K562 (cell line): ENCODE data around the gene FOXM1. TPM values are rescaled to one million over a fixed set of nuclear protein-coding genes. Genes with fewer than 3 reads are reported as not detected.
A peak's percentile ranks its signal among the peaks of the same experiment; 100 is the strongest.

Experiments
- ATAC-seq: fragments of 200-7000 bp; cut with Tn5 transposase; 3 replicates; pipeline ENCODE4 v1.9.1; 2020; ENCODE audit warnings: moderate library complexity
- BruUV-seq: library from RNA; stranded (reverse); fragments of 400-500 nt; replicated peaks from 2 replicates; lab custom pipeline; 2021; lab: Mats Ljungman, UMichigan
- CTCF ChIA-PET: fragments of 300-600 bp; formaldehyde crosslinking; extraction: SDS; loops from one replicate; lab custom pipeline; 2021; ENCODE audit warnings: low intra/inter-chr PET ratio; lab: Yijun Ruan, JAX
- POLR2A ChIA-PET: fragments of 300-600, 350-650 bp; sonication (Branson Sonifier 250); formaldehyde crosslinking; extraction: SDS; loops from one replicate; lab custom pipeline; 2021; ENCODE audit warnings: antibody characterized with exemption, inconsistent platforms; lab: Yijun Ruan, JAX
- DNase-seq, 4 experiments: peaks; one replicate each; pipeline versions ENCODE4 v3.0.0 to v3.0.0-alpha.2; 2011 to 2018; ENCODE audit warnings: low spot score in 3 of 4, mixed read lengths in 3 of 4; ENCODE audit errors: extremely low read depth in 1 of 4
- FAIRE-seq: peaks from 2 replicates; lab custom pipeline; 2011; peaks lifted over from hg19 to GRCh38; lab: Jason Lieb, UNC
- H2AFZ ChIP-seq: 2 replicates; pipeline ENCODE4 v1.6.0; 2011; ENCODE audit warnings: low read depth, low read length, control low read depth, inconsistent platforms
- H3K27ac ChIP-seq: fragments of 200-600 bp; 3 replicates; pipeline ENCODE4 v1.8.0; 2011; ENCODE audit warnings: low read depth, mild to moderate bottlenecking, control low read depth, inconsistent platforms, low read length, moderate library complexity, mixed read lengths; ENCODE audit errors: extremely low read depth
- H3K27me3 ChIP-seq, 2 experiments: fragments of 300-600 bp in 1 of 2; 2 replicates in 1 of 2; 3 replicates in 1 of 2; pipeline versions ENCODE4 v1.6.0 to v1.8.0; 2011; ENCODE audit warnings: inconsistent platforms in 2 of 2, low read length in 2 of 2, mild to moderate bottlenecking in 1 of 2, mixed read lengths in 1 of 2, moderate library complexity in 1 of 2; ENCODE audit not compliant: control insufficient read depth in 2 of 2, insufficient read depth in 2 of 2
- H3K36me3 ChIP-seq: fragments of 300-600 bp; 3 replicates; pipeline ENCODE4 v1.8.0; 2011; ENCODE audit warnings: mild to moderate bottlenecking, low read length, inconsistent platforms; ENCODE audit not compliant: control insufficient read depth, insufficient read depth
- H3K4me1 ChIP-seq, 2 experiments: fragments of 200-600 bp in 1 of 2; replicated peaks in 1 of 2; 2 replicates in 1 of 2; 3 replicates in 1 of 2; pipeline versions ENCODE4 v1.5.1 to v1.8.0; 2011; ENCODE audit warnings: inconsistent platforms in 2 of 2, low read length in 2 of 2, mild to moderate bottlenecking in 1 of 2, mixed read lengths in 1 of 2, moderate library complexity in 1 of 2; ENCODE audit not compliant: control insufficient read depth in 2 of 2, insufficient read depth in 2 of 2
- H3K4me2 ChIP-seq: 2 replicates; pipeline ENCODE4 v1.6.1; 2011; ENCODE audit warnings: low read length, control low read depth, inconsistent platforms, mixed read lengths; ENCODE audit not compliant: insufficient read depth
- H3K4me3 ChIP-seq: fragments of 200-600 bp; sonication (generic), shearing (Covaris generic); 2 replicates; pipeline ENCODE4 v1.5.1; 2016; ENCODE audit warnings: control low read depth, inconsistent platforms
- H3K79me2 ChIP-seq: fragments of 200-600 bp; 3 replicates; pipeline ENCODE4 v1.8.0; 2011; ENCODE audit warnings: low read length, inconsistent platforms; ENCODE audit not compliant: control insufficient read depth, insufficient read depth
- H3K9ac ChIP-seq, 2 experiments: 2 replicates each; pipeline versions ENCODE4 v1.6.0 to v1.6.1; 2011; ENCODE audit warnings: low read depth in 2 of 2, low read length in 2 of 2, control low read depth in 1 of 2, inconsistent platforms in 1 of 2, mild to moderate bottlenecking in 1 of 2, mixed read lengths in 1 of 2; ENCODE audit not compliant: insufficient read depth in 1 of 2
- H3K9me1 ChIP-seq: one replicate; pipeline ENCODE4 v1.6.0; 2011; ENCODE audit warnings: inconsistent platforms, mild to moderate bottlenecking, low read length, moderate library complexity; ENCODE audit not compliant: control insufficient read depth, insufficient read depth
- H3K9me3 ChIP-seq: replicated peaks from 2 replicates; pipeline ENCODE4 v1.5.1; 2011; ENCODE audit warnings: low read depth, low read length, inconsistent platforms; ENCODE audit not compliant: control insufficient read depth, insufficient read depth
- H4K20me1 ChIP-seq: replicated peaks from 2 replicates; pipeline ENCODE4 v1.6.1; 2011; ENCODE audit warnings: low read length, inconsistent platforms, mixed read lengths; ENCODE audit not compliant: control insufficient read depth, insufficient read depth
- CREB1 ChIP-seq, 2 experiments: sonication (generic) in 1 of 2; formaldehyde crosslinking in 1 of 2; IDR thresholded peaks; 2 replicates each; pipeline versions ENCODE4 v1.6.1 to v1.8.0; 2012 to 2022; ENCODE audit warnings: inconsistent platforms in 1 of 2, mild to moderate bottlenecking in 1 of 2, missing genetic modification reagents in 1 of 2, moderate library complexity in 1 of 2
- FOXJ3 ChIP-seq: sonication (generic); formaldehyde crosslinking; IDR thresholded peaks from 2 replicates; pipeline ENCODE4 v1.4.0; 2020; ENCODE audit warnings: mild to moderate bottlenecking, missing genetic modification reagents
- KLF1 ChIP-seq: fragments of 450-650 bp; IDR thresholded peaks from 2 replicates; pipeline ENCODE4 v1.6.1; 2016; ENCODE audit warnings: missing genetic modification characterization, missing compliant biosample characterization
- MEF2D ChIP-seq: conservative IDR thresholded peaks from 2 replicates; pipeline ENCODE4 v1.6.1; 2016; ENCODE audit warnings: low read depth, missing genetic modification characterization, missing compliant biosample characterization
- SMARCA4 ChIP-seq: fragments of 450-650 bp; IDR thresholded peaks from 2 replicates; pipeline ENCODE4 v1.6.1; 2016
- ZC3H4 ChIP-seq: sonication (generic); formaldehyde crosslinking; IDR thresholded peaks from 2 replicates; pipeline ENCODE4 v1.9.0; 2021; ENCODE audit warnings: missing genetic modification reagents, borderline replicate concordance
- WGBS: fragments of 100-300 bp; shearing (Covaris generic); methylation state at CpG from one replicate; pipeline ENCODE4 v1.1.6; 2016; ENCODE audit warnings: low coverage, mixed read lengths; ENCODE audit not compliant: insufficient coverage; ENCODE audit errors: missing lambda C conversion rate; 5-methylcytosine and 5-hydroxymethylcytosine counted together
- in situ Hi-C: fragments of 300-500 bp; cut with MboI; formaldehyde crosslinking; loops from 4 replicates; pipeline ENCODE4 v1.15.0; 2018; ENCODE audit warnings: inconsistent platforms, mixed read lengths
- intact Hi-C: fragments of 100-400 bp; cut with micrococcal nuclease; formaldehyde crosslinking; loops from 2 replicates; pipeline ENCODE4 v1.14.2; 2022
- polyA plus RNA-seq, 8 experiments: library from polyadenylated mRNA; depleted of rRNA in 4 of 8; stranded (reverse) in 5 of 8; unstranded in 3 of 8; fragments of >200 nt; fragmentation: Nextera tagmentation in 2 of 8; fragmentation: Illumina TruSeq in 1 of 8; extraction: Ambion mirVana in 2 of 8; extraction: Trizol in 1 of 8; gene quantifications; 2 replicates each; pipeline versions ENCODE4 v1.2.1 to v1.2.3, GENCODE V29; 2011 to 2014; ENCODE audit warnings: inconsistent platforms in 1 of 8, missing spikeins in 1 of 8
- total RNA-seq, 7 experiments: library from RNA; depleted of rRNA in 6 of 7; stranded (reverse); fragments of >200 nt in 6 of 7; fragmentation: Illumina TruSeq in 2 of 7; extraction: Trizol in 2 of 7; gene quantifications; 2 replicates each; pipeline versions ENCODE4 v1.2.1 to v1.2.3, GENCODE V29; 2011 to 2021; ENCODE audit warnings: low replicate concordance in 1 of 7
- TF ChIP-seq, protein P1 (sequence below): sonication (generic); formaldehyde crosslinking; IDR thresholded peaks from 2 replicates; pipeline ENCODE4 v1.8.0; 2022; ENCODE audit warnings: missing genetic modification reagents, mild to moderate bottlenecking, moderate library complexity, borderline replicate concordance
- TF ChIP-seq, protein P2 (sequence below), 2 experiments: fragments of 450-650 bp in 1 of 2; sonication (generic) in 1 of 2; formaldehyde crosslinking in 1 of 2; IDR thresholded peaks in 1 of 2; conservative IDR thresholded peaks in 1 of 2; 2 replicates each; pipeline versions ENCODE4 v1.6.1 to v1.8.1; 2016 to 2023; ENCODE audit warnings: mild to moderate bottlenecking in 2 of 2, moderate library complexity in 2 of 2, inconsistent platforms in 1 of 2, missing genetic modification reagents in 1 of 2
- TF ChIP-seq, protein P3 (sequence below): fragments of 450-650 bp; formaldehyde crosslinking; IDR thresholded peaks from 2 replicates; pipeline ENCODE4 v1.4.0; 2020; ENCODE audit warnings: mild to moderate bottlenecking, mixed read lengths
- TF ChIP-seq, protein P4 (sequence below): fragments of 150-350 bp; IDR thresholded peaks from 2 replicates; pipeline ENCODE4 v1.6.1; 2014; ENCODE audit warnings: low read depth, mild to moderate bottlenecking, low read length, borderline replicate concordance
- TF ChIP-seq, protein P5 (sequence below): sonication (generic); formaldehyde crosslinking; IDR thresholded peaks from 2 replicates; pipeline ENCODE4 v1.9.0; 2022; ENCODE audit warnings: mild to moderate bottlenecking, missing genetic modification reagents

Gene FOXM1
- total and polyA plus RNA-seq, 9 of the 15 experiments (the other 6 are each of a cell fraction or from before 2014, with no cell fraction given), result 8.9 to 46.9 (median 17.2) TPM

DNA sequence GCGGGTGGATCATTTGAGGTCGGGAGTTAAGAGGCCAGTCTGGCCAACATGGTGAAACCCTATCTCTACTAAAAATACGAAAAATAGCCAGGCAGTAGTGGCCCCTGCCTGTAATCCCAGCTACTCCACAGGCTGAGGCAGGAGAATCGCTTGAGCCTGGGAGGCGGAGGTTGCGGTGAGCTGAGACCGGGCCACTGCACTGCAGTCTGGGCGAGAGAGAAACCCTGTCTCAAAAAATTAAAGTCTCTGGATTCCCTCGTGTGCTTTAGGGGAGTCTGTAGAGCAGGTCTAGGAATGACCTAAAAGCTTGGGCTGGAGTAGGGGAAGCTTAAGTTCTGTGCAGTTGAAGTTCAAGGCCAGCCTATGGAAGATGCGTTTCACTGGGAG lies 13.0 kb upstream of the FOXM1 start:
- peak overlapping the region; percentile 76 for H3K27ac ChIP-seq
- DNase-seq (no peak), FAIRE-seq (no peak), ATAC-seq (peak; percentile 14)
- H3K4me1 ChIP-seq, result peaks cover 5 to 15% of the 10 kb centered on the region in 2 experiments; a peak in 4 of 5 replicates
- CTCF ChIA-PET, result no interaction called here
- no TSS peak for BruUV-seq
- no peaks in the 10 kb centered on the region for H3K9me1 ChIP-seq
- peak overlapping the region; percentile 67 for H3K4me3 ChIP-seq
- peak overlapping the region; percentile 67 to 90 for H3K9ac ChIP-seq
- H3K27me3 ChIP-seq, result no peaks in the 10 kb centered on the region
- peaks cover 28% of the 10 kb centered on the region; the same call in 2 of the 3 replicates for H3K36me3 ChIP-seq
- in situ Hi-C loops, result no loop called here
- POLR2A ChIA-PET, result interaction anchor here (0.5 to 1.7 kb wide), 4 partner anchors 10 to 347 kb away, joined by 3 to 13 read pairs (median 5); partner anchors contain the start of genes FOXM1 and RHNO1
- H3K4me2 ChIP-seq, result peak overlapping the region; percentile 82
- H3K79me2 ChIP-seq, result peaks cover 8% of the 10 kb centered on the region
- intact Hi-C loops, result no loop called here
- no peaks in the 10 kb centered on the region for H3K9me3 ChIP-seq
- H2AFZ ChIP-seq, result peak overlapping the region; percentile 95
- 53% methylated on average over 5 of the region's 10 CpGs for WGBS
- H4K20me1 ChIP-seq, result no peaks in the 10 kb centered on the region
- TF ChIP-seq KLF1 (tag) (no peak), MEF2D (no peak), FOXJ3 (CRISPR knock-in tag) (no peak), SMARCA4 (no peak), CREB1 (IDR thresholded peaks at IDR 0.05) (no peak), CREB1 (CRISPR knock-in tag; IDR thresholded peaks at IDR 0.05) (no peak), ZC3H4 (CRISPR knock-in tag) (no peak)
- TF ChIP-seq, protein P1, sequence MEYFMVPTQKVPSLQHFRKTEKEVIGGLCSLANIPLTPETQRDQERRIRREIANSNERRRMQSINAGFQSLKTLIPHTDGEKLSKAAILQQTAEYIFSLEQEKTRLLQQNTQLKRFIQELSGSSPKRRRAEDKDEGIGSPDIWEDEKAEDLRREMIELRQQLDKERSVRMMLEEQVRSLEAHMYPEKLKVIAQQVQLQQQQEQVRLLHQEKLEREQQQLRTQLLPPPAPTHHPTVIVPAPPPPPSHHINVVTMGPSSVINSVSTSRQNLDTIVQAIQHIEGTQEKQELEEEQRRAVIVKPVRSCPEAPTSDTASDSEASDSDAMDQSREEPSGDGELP, result no peak
- TF ChIP-seq, protein P2, sequence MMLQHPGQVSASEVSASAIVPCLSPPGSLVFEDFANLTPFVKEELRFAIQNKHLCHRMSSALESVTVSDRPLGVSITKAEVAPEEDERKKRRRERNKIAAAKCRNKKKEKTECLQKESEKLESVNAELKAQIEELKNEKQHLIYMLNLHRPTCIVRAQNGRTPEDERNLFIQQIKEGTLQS (IDR thresholded peaks at IDR 0.05), result no peak
- TF ChIP-seq, protein P2 (CRISPR knock-in tag; conservative IDR thresholded peaks at IDR 0.05), result no peak
- TF ChIP-seq, protein P3, sequence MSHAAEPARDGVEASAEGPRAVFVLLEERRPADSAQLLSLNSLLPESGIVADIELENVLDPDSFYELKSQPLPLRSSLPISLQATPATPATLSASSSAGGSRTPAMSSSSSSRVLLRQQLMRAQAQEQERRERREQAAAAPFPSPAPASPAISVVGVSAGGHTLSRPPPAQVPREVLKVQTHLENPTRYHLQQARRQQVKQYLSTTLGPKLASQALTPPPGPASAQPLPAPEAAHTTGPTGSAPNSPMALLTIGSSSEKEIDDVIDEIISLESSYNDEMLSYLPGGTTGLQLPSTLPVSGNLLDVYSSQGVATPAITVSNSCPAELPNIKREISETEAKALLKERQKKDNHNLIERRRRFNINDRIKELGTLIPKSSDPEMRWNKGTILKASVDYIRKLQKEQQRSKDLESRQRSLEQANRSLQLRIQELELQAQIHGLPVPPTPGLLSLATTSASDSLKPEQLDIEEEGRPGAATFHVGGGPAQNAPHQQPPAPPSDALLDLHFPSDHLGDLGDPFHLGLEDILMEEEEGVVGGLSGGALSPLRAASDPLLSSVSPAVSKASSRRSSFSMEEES (CRISPR knock-in tag), result no peak
- TF ChIP-seq, protein P4, sequence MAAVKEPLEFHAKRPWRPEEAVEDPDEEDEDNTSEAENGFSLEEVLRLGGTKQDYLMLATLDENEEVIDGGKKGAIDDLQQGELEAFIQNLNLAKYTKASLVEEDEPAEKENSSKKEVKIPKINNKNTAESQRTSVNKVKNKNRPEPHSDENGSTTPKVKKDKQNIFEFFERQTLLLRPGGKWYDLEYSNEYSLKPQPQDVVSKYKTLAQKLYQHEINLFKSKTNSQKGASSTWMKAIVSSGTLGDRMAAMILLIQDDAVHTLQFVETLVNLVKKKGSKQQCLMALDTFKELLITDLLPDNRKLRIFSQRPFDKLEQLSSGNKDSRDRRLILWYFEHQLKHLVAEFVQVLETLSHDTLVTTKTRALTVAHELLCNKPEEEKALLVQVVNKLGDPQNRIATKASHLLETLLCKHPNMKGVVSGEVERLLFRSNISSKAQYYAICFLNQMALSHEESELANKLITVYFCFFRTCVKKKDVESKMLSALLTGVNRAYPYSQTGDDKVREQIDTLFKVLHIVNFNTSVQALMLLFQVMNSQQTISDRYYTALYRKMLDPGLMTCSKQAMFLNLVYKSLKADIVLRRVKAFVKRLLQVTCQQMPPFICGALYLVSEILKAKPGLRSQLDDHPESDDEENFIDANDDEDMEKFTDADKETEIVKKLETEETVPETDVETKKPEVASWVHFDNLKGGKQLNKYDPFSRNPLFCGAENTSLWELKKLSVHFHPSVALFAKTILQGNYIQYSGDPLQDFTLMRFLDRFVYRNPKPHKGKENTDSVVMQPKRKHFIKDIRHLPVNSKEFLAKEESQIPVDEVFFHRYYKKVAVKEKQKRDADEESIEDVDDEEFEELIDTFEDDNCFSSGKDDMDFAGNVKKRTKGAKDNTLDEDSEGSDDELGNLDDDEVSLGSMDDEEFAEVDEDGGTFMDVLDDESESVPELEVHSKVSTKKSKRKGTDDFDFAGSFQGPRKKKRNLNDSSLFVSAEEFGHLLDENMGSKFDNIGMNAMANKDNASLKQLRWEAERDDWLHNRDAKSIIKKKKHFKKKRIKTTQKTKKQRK, result no peak
- TF ChIP-seq, protein P5, sequence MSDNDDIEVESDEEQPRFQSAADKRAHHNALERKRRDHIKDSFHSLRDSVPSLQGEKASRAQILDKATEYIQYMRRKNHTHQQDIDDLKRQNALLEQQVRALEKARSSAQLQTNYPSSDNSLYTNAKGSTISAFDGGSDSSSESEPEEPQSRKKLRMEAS (CRISPR knock-in tag), result no peak
